GM12872 (cell line): Measurements from ENCODE around the gene AGFG2.

ENCODE experiments used
- CTCF ChIP-seq: IDR thresholded peaks from 3 replicates; pipeline ENCODE4 v1.5.1; 2011; ENCODE audit warnings: low read depth, mild to moderate bottlenecking, low read length, moderate library complexity; ENCODE audit not compliant: insufficient read depth

The AGFG2 gene

GRCh38 chr7:100577103-100577502 is 38.1 kb downstream of the AGFG2 start:
- no peak for TF ChIP-seq CTCF

DNA sequence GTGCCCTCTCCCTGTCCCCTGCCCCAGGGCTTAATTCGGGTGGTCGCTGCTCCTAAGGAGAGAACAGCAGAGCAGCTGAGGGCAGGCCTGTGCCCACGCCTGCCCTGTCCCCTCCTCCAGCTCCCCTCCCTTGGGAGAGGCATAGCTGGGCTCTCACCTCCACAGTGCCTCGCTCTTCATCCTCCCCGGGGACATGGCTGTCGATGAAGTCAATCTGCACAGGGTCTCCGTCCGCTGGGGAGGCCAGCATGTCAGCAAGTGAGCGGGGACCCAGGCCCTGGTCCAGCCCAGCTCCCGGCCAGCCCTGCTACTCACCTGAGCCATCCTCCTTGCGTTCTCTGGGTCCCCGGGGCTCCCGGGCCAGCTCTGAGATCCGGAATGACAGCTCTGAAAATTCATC is 38.5 kb downstream of the AGFG2 start:
- no peak for TF ChIP-seq CTCF

DNA sequence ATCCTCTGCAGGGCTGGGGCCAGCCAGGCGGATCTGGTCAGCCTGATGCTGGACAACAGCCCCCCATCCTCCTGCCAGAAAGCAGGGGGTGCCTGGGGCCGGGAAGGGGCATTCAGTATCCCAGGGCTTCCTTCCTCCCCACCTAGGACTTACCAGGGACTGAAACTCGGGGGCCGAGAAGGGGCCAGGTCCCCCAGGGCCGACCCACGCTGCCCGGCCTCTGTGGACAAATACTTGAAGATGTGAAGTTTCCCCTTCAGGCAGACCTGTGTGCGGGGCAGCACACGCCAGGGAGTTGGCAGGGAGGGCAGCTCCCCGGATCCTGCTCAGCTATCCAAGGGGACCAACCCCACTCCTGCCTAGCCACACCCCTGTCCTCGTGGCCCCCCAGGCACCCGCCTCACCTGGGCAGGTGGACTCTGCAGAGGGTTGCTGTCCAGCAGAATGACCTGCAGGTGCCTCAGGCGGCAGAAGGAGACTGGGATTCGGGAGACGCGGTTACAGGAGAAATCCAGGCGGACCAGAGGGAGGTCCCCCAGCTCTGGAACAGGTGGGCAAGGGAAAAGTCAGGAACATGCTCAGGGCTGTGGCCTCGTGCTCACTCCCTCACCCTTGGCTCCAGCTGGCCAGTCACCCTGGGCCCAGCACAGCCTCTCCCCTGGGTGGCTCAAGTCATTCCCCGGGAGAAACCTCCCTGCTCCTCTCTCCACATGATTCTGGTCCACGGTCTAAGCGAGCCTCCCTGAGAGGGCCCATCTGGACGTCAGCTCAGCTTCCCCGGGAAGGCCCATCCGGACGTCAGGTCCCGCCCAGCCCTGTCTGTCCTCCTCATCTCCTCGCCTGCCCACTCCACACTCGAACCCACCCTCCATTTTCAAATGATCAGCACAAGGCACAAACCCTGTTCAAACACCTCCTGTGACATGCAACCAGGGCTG is 39.5 kb downstream of the AGFG2 start:
- no peak for TF ChIP-seq CTCF

DNA sequence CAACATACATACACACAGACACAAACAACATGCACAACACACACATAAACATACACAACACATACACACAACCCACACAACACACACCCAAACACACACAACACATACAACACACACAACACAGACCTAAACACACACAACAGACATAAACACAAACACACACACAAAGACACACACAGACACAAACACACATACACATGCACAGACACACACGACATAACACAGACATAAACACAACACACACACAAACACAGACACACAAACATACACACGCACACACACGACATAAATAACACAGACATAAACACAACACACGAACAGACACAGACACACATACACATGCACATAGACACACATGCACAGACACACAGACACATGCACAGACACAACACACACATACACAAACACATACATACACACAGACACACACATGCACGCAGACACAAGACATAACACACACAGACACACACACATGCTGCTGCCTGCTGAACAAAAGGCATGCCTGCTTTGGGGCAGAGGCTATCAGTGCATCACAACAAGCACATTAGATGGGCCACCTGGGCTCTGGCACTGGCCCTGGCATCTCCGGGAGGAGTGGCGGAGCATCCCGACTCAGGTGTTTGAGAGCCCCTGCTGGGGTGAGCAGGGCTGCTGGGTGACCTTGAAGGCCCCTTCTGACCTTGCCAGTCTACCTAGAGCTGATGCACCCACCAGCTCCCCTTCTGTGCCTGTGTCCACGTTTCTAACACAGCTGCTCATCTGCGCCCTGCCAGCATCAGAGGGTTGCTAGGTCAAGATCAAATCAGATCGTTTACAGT is 41.7 kb downstream of the AGFG2 start:
- no peak for TF ChIP-seq CTCF

- TF ChIP-seq CTCF: no peak
Observed at GRCh38 chr7:100582041-100582579, 43.1 kb downstream of the AGFG2 start.

- TF ChIP-seq CTCF: no peak
Observed at GRCh38 chr7:100582650-100583049, 43.6 kb downstream of the AGFG2 start.
